ENCODE results near the gene PRR5. TPM values are rescaled to one million over a fixed set of nuclear protein-coding genes. Genes with fewer than 3 reads are reported as not detected.

PRR5 gene
- total RNA-seq, 4 donors from 2014 or later = 0.29 to 20.0 (median 10.8) TPM

- TF ChIP-seq, protein P1, sequence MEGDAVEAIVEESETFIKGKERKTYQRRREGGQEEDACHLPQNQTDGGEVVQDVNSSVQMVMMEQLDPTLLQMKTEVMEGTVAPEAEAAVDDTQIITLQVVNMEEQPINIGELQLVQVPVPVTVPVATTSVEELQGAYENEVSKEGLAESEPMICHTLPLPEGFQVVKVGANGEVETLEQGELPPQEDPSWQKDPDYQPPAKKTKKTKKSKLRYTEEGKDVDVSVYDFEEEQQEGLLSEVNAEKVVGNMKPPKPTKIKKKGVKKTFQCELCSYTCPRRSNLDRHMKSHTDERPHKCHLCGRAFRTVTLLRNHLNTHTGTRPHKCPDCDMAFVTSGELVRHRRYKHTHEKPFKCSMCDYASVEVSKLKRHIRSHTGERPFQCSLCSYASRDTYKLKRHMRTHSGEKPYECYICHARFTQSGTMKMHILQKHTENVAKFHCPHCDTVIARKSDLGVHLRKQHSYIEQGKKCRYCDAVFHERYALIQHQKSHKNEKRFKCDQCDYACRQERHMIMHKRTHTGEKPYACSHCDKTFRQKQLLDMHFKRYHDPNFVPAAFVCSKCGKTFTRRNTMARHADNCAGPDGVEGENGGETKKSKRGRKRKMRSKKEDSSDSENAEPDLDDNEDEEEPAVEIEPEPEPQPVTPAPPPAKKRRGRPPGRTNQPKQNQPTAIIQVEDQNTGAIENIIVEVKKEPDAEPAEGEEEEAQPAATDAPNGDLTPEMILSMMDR (IDR thresholded peaks at IDR 0.05) = no peak
- Histone ChIP-seq H3K4me3 (no peak overlapping the region), H3K4me1 (no peaks in the 10 kb centered on the region), H3K27me3 (no peaks in the 10 kb centered on the region), H3K36me3 (no peaks in the 10 kb centered on the region), H3K9me3 (no peaks in the 10 kb centered on the region), H3K27ac (no peak overlapping the region)
- DNase-seq = no peak
- intact Hi-C loops (cut with DNase I; ENCODE audit: low total_unique reads) = no loop called here
These were observed 81.1 kb downstream of the PRR5 start for GRCh38 chr22:44783091-44783490.

DNA sequence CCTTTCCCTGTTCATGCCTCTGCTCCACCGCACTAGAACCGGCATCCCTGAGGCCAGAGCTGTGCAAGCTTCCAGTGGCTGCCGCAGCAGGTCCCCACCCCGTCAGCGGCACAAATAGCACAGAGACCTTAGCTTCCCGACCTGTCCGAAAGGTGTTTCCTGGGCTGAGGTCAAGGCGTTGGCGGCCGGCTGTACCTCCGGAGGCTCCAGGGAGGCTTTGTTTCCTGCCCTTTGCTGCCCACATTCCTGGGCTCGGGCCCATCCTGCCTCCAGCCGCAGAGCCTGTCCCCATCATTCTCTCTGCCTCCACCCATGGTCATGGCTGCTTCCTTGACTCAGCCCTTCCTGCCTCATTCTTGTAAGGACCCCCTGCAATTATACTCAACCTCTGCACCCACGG, 81.6 kb downstream of the PRR5 start:
- H3K9me3 ChIP-seq = no peaks in the 10 kb centered on the region
- no peak overlapping the region for H3K27ac ChIP-seq
- no peak for DNase-seq
- no peak for TF ChIP-seq POLR2A (IDR thresholded peaks at IDR 0.05)
- TF ChIP-seq, protein P1 (IDR thresholded peaks at IDR 0.05) = no peak
- H3K4me1 ChIP-seq = no peaks in the 10 kb centered on the region
- H3K4me3 ChIP-seq = no peak overlapping the region
- H3K36me3 ChIP-seq = no peaks in the 10 kb centered on the region
- H3K27me3 ChIP-seq = no peaks in the 10 kb centered on the region
- intact Hi-C loops (cut with DNase I; ENCODE audit: low total_unique reads) = no loop called here

GRCh38 chr22:44786136-44786535, 84.1 kb downstream of the PRR5 start:
- Histone ChIP-seq H3K4me1 (no peaks in the 10 kb centered on the region), H3K4me3 (no peak overlapping the region), H3K27me3 (no peaks in the 10 kb centered on the region), H3K27ac (no peak overlapping the region), H3K9me3 (no peaks in the 10 kb centered on the region), H3K36me3 (no peaks in the 10 kb centered on the region)
- DNase-seq = no peak
- intact Hi-C loops (cut with DNase I; ENCODE audit: low total_unique reads) = no loop called here
- TF ChIP-seq, protein P1 (IDR thresholded peaks at IDR 0.05) = no peak
- TF ChIP-seq POLR2A (IDR thresholded peaks at IDR 0.05) = no peak

DNA sequence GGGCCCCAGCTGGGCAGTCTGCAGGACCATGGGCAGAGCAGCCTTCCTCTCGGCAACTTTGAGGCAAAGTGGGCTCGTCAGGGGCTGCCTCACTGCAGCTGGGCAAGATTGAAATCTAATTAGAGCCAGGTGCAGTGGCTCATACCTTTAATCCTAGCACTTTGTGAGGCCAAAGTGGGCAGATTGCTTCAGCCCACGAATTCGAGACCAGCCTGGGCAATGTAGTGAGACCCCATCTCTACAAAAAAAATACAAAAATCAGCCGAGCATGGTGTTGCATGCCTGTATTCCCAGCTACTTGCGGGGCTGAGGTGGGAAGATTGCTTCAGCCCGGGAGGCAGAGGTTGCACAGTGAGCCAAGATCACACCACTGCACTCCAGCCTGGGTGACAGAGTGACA, 84.6 kb downstream of the PRR5 start:
- Histone ChIP-seq H3K9me3 (no peaks in the 10 kb centered on the region), H3K36me3 (no peaks in the 10 kb centered on the region), H3K27ac (no peak overlapping the region), H3K27me3 (no peaks in the 10 kb centered on the region), H3K4me3 (no peak overlapping the region), H3K4me1 (no peaks in the 10 kb centered on the region)
- TF ChIP-seq POLR2A (IDR thresholded peaks at IDR 0.05) = no peak
- TF ChIP-seq, protein P1 (IDR thresholded peaks at IDR 0.05) = no peak
- intact Hi-C loops (cut with DNase I; ENCODE audit: low total_unique reads) = no loop called here
- DNase-seq = no peak

Other genes starting within 250 kb of the PRR5 start
- 10 to 100 TPM; 24.7 to 43.3 (median 36.6) TPM for gene RTL6, start 204.0 kb upstream of the PRR5 start, total RNA-seq
- 1 to 10 TPM in 2 of 4 donors, not detected in 2; 1.8 to 4.4 TPM for gene ARHGAP8, start 50.4 kb downstream of the PRR5 start, total RNA-seq